GM18909 (cell line): Measurements from ENCODE around the gene FNDC10.
A peak's percentile ranks its signal among the peaks of the same experiment; 100 is the strongest.
"Not testable (repeated sequence)": the region's sequence is repeated elsewhere in the genome, so short reads cannot be mapped to it uniquely, and the experiment has no call there.

Experiments used
- ATAC-seq: cut with Tn5 transposase; IDR thresholded peaks from one replicate; pipeline ENCODE4 v1.9.1; 2021; ENCODE audit warnings: mild to moderate bottlenecking; ENCODE audit not compliant: unreplicated experiment, poor library complexity

FNDC10 gene

DNA sequence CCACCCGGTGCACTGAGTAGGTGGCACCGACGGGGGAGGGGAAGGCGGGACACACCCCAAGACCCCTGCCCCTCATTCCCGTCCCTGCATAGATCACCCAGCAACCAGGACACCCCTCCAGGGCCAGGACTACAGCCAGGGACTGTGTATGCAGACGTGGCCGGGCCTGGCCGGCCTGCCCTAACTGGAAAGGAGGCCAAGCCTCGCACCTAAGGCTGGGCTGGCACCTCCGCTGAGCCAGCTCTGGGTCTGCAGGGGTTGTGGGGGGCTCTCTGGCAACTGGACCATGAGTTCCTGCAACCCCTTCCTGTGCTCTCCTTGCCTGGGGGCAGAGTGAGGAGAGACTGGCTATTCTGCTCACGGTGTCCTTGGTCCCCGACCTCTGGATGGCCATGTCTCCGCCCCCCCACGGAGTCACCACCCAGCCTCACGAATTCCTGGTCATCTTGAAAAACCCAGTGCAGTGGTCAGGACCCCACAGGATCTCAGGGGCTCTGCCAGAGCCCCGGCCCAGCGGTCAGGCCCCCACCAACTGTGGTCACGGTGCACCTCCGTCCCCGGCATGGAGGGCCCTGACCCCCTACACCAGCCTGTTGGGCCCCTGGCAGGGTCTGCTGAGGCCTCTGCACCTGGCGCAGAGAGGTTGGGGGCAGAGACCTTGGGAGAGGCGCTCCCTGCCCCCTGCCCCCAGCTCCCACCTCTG lies 1.1 kb upstream of the FNDC10 start:
- no peak for ATAC-seq

DNA sequence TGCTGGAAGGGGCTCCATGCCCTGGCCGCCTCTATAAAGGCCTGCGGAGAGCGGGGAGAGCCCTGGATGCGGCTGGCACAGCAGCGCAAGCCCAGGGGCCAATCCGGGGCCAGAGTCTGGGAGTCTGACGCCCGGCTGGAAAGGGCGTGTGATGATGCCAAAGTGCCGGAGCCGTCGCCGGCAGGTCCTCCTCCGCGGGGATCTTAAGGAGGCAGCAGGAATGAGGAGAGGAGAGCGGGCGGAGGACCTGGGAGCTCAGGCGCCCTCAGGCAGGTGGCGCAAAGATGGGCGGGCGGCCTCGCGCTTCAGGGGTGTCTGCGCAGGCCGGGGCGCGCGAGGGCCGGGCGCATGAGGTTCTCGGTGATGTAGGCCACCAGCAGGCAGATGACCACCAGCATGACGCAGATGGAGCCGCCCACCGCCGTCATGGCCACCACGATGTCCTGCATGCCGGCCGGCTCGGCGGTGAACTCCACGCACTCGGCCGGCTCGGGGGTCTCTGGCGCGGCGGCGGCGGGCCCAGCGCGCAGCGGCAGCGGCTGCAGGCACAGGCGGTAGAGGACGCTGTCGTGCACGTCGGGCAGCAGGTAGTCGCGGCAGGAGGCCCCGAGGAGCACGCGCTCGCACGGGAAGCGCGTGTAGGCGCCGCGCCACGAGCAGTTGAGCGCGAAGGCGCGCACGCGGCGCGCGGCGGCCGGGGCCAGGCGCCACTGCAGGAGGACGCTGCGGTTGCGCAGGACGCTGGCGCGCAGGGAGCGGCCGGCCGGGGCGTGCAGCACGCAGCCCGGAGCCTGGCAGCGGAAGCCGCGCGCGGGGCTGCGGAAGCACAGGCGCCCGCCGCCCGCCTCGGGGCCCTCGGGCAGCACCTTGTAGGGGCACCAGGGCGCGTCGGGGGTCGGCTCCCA lies 653 bp downstream of the FNDC10 start:
- no peak for ATAC-seq

DNA sequence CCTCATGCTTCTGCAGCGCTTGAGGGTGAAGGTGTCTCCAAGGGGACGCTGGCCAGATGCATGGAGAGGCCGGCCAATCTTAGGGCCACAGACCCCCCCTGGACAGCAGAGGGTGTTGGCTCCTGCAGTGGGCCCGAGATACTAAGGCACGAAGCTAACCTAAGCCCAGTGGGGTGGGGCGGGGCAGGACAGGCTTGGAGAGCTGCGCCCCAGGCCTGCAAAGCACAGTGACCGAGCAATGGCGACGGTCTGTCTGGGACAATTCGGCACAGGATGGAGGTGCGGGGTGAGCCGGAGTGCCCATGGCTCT lies 1.3 kb downstream of the FNDC10 start:
- no peak for ATAC-seq

DNA sequence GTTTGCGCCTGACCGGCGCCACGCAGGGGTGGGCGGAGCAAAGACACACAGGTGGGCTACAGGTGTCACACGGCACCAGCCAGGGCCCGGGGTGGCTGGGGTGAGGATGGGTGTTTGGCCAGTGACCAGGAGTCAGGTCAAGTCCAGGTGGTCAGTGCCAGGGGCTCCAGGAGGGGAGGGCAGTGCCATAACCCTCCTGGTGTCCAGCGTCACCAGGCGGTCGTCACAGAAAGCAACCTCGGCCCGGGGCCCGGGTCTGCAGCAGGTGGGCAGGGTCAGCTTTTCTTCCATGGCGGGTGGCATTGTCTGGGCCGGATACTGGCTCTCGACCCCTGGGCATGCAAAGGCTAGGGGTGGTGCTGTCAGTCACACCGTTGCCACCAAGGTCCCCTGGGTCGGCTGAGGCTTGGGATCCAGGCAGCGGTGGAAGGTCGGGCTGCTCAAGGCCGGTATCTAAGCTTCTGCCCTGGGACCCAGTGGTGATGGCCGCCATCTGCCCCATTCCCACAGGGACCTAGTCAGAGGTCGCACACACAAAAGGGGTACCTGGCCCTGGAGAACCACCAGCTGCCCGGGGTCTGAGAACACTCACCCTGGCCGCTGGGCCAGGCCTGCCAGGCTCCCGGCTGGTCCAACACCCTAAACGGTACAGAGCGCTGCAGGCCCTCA lies 1.8 kb downstream of the FNDC10 start:
- ATAC-seq = no peak

DNA sequence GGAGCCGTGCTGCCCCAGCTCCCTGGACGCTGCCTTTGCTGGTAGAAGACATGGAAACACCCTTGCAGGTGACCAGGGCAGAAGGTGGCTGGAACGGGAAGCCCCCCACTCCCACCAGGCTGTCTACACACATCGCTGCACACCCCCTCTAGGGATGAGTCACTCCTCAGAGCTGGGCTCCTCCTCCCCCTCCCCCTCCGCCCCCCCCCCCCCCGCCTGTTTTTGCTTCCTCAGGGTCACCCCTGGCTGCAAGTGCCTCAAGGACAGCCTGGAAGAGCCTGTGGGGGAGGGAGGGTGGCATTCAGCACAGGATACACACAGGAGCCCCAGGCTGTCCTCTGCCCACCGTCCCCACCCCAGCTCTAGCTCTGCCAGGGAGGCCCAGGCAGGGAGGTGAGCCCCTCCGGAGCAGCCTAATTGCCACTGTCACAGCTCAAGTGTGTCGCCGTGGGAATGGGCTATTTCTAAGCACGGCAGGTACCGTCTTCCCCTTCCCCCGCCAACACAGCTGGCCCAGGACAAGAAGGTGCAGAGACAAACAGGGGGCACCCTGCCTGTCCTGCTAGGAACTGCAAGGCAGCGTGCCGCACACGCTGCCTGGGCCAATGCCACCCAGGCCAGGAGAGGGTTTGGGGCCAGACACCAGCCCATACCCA lies 2.5 kb downstream of the FNDC10 start:
- ATAC-seq = no peak

DNA sequence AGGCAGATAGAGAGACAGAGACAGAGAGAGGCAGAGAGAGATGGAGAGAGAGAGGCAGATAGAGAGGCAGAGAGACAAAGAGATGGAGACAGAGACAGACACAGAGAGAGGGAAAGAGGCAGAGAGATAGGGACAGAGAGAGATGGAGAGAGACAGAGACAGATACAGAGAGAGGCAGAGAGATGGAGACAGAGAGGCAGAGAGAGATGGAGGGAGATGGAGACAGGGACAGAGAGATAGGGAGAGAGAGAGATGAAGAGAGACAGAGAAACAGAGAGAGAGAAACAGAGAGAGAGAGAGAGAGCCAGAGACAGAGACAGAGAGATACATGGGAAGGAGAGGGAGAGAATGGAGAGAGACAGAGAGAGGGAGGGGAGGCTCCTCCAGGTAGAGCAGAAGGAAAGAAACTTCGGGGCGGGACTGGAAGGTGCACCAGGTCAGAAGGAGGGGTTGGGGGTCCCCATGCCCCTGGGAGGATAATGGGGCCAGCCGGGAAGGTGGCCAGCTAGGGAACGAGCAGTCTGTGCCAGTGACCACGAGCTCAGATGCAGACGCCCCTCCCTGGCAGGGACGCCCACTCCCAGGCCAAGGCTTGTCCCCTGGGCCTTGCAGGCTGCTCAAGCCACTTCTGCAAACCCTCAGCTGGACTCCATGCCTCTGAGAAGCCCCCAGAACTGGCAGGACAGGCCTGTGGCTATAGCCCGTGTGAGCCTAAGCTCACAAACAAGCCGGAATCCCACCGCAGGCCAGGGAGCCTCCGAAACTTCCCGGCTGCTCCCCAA lies 3.3 kb downstream of the FNDC10 start:
- ATAC-seq = no peak

DNA sequence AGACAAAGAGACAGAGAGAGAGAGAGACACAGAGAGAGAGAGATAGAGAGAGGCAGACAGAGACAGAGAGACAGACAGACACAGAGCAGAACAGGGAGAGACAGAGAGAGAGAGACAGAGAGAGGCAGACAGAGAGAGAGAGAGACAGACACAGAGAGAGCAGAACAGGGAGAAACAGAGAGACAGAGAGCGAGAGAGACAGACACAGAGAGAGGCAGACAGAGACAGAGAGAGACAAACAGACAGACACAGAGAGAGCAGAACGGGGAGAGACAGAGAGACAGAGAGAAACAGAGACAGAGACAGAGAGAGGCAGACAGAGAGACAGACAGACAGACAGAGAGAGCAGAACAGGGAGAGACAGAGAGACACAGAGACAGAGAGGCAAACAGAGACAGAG lies 4.6 kb downstream of the FNDC10 start:
- not testable (repeated sequence) for ATAC-seq

DNA sequence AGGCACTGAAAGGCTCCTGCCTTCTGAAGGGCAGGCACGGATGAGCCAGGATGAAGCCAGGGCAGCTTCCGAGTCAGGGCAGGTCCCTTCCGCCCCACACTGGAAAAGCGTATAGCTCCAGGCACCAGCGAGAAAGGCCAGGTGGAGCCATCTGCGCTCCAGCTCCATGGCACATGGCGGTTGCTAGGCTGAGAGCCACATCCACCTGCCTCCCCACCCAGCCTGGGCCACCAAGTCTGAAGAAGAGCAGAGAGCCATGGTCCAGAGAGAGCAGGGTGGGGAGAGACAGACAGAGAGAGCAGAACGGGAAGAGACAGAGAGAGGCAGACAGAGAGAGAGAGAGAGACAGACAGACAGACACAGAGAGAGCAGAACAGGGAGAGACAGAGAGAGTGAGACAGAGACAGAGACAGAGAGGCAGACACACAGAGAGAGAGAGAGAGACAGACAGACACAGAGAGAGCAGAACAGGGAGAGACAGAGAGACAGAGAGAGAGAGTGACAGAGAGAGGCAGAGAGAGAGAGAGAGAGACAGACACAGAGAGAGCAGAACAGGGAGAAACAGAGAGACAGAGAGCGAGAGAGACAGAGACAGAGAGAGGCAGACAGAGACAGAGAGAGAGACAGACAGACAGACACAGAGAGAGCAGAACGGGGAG lies 5.2 kb downstream of the FNDC10 start:
- ATAC-seq = no peak

DNA sequence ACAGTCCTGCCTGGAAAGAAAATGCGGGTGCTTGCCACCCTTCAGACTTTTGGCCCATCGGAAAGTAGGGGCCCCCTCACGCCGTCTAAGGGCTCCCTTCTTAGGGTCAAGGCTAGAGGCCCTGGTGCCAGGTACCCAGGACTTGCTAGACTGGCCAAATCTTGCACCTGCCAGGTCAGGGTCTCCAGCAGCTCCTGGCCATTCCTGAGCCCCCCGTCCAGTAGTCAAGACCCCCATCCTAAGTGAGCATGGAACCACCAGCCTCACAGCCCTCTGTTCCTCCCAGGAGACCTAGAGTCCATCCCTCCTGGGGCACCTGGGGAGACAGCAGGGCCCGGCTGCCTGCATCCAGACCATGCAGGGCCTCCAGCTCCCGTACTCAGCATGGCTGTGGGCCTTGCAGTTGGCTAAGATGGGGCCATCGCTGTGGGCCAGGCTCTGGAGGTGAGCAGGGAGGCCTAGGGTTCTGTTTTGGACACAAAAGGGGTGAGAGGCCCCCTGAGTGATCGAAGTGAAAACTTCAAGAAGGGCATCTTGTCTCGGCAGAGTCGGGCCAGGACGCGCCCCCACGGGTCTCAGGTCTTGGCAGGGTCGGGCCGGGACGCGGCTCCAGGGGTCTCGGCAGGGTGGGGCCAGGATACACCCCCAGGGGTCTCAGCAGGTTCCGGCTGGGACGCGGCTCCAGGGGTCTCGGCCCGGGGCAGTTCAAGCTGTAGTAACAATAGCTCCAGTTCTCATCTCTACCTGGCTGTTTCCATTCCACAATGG lies 5.9 kb downstream of the FNDC10 start:
- ATAC-seq = no peak

DNA sequence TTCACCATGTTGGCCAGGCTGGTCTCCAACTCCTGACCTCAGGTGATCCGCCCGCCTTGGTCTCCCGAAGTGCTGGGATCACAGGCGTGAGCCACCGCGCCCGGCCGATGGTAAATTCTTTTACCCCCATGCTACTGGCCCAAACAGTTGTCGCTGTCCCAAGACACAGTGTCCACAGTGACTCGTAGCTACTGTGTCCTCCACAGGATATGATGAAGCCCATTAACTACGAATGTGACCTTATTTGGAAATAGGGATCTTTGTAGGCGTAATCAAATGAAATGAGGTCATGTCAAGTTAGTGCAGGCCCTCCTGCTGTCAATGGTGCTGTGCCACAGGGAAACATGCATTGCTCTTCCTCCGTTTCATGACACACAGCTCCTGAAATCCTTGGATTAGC lies 8.5 kb downstream of the FNDC10 start:
- no peak for ATAC-seq

DNA sequence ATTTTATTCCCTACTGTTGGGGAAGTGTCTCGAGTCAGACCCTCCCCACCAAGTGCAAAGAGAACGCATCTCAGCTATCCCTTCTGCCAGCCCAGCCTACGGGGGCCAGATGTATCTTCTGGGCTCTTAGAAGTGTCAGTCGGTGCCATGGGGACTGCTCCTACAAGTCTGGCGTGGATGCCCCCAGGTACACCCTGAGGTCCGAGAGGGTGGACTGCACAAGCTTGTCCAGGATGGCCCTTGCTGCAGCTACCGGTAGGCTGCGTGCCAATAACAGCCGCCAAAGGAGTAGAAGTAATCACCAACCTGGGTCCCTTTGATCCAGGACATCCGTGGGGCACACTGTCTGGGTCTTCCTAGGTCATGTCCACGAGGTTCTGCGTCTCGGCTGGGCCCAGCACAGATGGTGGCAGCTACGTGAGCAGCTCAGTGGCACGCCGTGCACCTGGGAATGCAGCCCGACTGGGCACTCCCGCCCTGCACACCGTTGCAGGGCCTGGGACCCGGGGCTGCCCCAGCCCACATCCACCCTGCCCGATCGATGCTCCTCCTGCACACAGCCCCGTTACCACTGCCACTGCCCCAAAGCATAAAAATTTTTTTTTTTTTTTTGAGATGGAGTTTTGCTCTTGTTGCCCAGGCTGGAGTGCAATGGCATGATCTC lies 16.5 kb downstream of the FNDC10 start:
- no peak for ATAC-seq

DNA sequence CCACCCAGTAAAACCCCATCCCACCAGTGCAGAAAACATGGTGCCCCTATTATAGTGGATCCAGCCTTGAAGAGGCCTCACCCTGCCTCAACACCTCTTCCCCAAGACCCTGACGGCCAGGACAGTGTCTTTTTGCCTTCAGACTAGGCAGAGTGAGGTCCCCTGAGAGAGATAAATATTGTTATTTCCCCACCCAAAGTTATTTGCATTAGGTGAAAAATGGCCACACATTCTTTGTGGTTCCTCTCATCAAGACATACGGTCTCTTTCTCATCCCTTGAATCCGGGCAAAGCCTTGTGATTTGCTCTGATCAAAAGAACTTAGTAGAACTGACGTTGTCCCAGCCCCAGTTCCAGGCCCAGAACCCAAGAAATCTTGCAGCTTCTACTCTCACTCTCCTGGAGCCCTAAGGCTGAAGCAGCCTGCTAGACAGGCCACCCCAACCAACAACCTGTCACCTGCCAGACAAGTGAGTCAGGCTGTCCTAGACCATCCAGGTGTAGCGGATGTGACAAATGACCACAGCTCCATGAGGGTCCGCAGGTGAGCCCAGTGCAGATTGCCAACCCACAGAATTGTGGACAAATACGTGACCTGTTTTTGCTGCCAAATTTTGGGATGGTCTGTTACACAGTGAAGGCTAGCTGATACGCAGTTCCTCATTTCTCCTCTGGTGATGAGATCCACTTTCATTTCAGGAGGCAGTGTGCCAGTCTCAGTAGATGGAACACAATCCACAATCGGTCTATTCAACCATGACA lies 17.2 kb downstream of the FNDC10 start:
- no peak for ATAC-seq

DNA sequence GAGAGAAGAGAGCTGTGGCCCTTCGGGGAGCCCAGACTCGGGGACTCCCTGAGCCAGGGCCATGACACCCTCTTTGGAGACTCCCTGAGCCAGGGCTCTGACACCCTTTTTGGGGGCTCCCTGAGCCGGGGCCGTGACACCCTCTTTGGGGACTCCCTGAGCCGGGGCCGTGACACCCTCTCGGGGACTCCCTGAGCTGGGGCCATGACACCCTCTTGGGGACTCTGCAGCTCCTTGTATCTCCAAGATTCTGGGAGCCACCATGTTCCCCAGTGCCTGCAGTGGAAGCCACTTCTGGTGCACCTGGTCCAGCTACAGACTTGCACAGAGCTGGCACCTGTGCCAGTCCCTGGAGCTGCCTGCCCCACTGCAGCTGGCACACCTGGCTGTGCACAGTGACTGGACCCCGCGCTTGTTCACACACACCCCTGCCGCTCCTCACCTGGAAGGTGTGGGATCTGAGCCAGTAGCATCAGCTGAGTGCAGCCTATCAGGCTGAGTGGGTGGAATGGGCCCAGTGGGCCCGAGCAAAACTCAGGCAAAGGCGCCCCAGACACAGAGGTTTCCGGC lies 21.5 kb downstream of the FNDC10 start:
- no peak for ATAC-seq

DNA sequence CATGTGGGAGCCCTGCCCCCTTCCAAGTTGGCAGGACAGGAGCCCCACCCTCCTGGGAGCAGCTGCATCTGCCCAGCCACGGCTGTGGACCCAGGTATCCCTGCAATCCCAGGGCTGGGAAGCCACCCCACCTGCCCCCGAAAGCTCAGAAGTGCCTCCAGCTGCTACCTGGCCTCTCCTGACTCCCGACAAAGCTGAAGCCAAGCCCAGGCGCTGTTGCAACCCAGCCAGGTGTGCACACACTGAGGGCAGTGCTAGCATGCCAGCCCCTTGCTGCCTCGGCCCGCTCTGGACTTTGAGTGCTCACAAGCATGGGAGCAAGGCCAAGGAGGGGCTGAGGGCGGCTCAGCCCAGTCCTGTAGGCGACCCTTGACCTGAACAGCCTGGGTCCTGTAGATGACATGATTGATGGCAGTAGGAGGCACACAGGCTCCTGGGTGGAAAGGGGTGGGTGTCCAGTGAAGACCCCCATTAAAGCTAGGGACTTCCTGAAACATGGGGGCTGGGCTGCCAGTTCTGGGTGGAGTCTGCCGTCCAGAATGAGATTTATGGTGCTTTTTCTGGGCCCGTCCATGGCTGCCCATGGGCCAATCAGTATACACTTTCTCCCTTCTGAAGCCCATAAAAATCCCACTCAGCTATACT lies 22.4 kb downstream of the FNDC10 start:
- ATAC-seq = no peak

DNA sequence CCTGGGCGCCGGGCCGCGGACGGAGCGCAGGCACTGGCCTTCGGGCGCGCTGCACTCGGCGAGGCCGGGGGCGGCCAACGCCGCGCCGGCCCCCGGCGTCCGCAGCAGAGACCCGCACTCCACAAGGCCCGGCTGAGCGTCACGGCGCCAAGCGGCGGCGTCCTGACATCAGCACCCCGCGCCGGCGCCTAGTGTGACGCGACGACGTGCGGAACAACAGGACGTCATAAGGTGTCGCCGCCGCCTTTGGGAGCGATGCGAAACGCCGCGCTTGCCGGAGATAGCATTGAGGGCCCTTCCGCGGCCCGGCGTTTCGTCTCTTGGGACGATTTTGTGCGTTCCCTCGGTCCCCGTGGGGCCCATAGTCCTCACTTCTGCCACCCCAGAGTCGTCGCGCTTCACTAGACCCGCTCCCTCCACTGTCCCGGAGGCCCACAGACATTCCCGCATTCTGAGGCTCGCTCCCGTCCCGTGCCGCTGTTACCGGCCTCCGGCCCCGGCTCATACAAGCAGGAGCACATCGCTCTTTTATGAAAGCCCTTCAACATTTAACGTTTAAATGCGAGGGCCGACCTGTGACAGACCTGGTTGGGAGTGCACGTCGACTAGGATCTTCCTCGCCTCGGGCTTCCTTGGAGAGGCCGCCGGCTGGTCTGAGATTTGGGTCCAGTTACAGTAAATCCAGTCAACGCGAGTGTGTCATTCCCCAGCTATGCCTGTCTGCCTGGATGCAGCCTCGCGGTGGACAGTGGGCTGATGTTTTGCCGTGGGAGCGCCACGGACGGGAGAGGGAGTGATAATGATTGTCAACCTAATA lies 25.0 kb downstream of the FNDC10 start, which contains the start of gene SSU72:
TSS of gene SSU72 (minus strand) at position 143 of the 817 bp plus-strand sequence. CDS start 306 bp downstream, outside the sequence.
- ATAC-seq = peak; percentile 74
